H1 (cell line): ENCODE measurements around the gene FUT6. TPM values are rescaled to one million over a fixed set of nuclear protein-coding genes. Genes with fewer than 3 reads are reported as not detected.

Experiments
- CTCF ChIA-PET: fragments of 300-600 bp; sonication (Branson Sonifier 250); formaldehyde crosslinking; loops from one replicate; lab custom pipeline; 2021; ENCODE audit not compliant: partially characterized antibody; lab: Charles Lee
- POLR2A ChIA-PET: fragments of 300-600 bp; sonication (Branson Sonifier 250); formaldehyde crosslinking; loops from one replicate; lab custom pipeline; 2021; ENCODE audit warnings: inconsistent platforms; ENCODE audit not compliant: partially characterized antibody; lab: Charles Lee
- DNase-seq, 2 experiments: peaks; one replicate each; pipeline versions ENCODE4 v3.0.0 to v3.0.0-alpha.2; 2010 to 2022; ENCODE audit warnings: low spot score in 2 of 2, low read depth in 1 of 2, mixed read lengths in 1 of 2
- FAIRE-seq: peaks from 2 replicates; lab custom pipeline; 2011; peaks lifted over from hg19 to GRCh38; lab: Jason Lieb, UNC
- H2AFZ ChIP-seq: 2 replicates; pipeline ENCODE4 v1.8.1; 2012; ENCODE audit warnings: low read length, inconsistent platforms
- H2AK5ac ChIP-seq: 2 replicates; pipeline ENCODE4 v1.6.1; 2013; ENCODE audit warnings: low read depth, low read length
- H2BK120ac ChIP-seq: replicated peaks from 2 replicates; pipeline ENCODE3; 2013; ENCODE audit warnings: low read depth, low read length, inconsistent platforms
- H2BK12ac ChIP-seq: 2 replicates; pipeline ENCODE4 v1.6.1; 2013; ENCODE audit warnings: low read depth, low read length
- H2BK15ac ChIP-seq: 2 replicates; pipeline ENCODE4 v1.6.1; 2013; ENCODE audit warnings: low read length
- H2BK20ac ChIP-seq: 2 replicates; pipeline ENCODE4 v1.6.1; 2013; ENCODE audit warnings: low read length
- H2BK5ac ChIP-seq: 2 replicates; pipeline ENCODE4 v1.6.1; 2013; ENCODE audit warnings: low read depth, low read length
- H3K14ac ChIP-seq: 2 replicates; pipeline ENCODE4 v1.6.1; 2013; ENCODE audit warnings: inconsistent platforms; ENCODE audit not compliant: insufficient read length
- H3K18ac ChIP-seq: 2 replicates; pipeline ENCODE4 v1.6.1; 2013; ENCODE audit warnings: low read length; ENCODE audit errors: extremely low read depth
- H3K23ac ChIP-seq: 2 replicates; pipeline ENCODE4 v1.6.1; 2013; ENCODE audit warnings: inconsistent platforms; ENCODE audit not compliant: insufficient read length
- H3K23me2 ChIP-seq: 2 replicates; pipeline ENCODE4 v1.6.1; 2013; ENCODE audit warnings: low read depth, low read length
- H3K27ac ChIP-seq: 2 replicates; pipeline ENCODE4 v1.6.1; 2011; ENCODE audit warnings: low read depth, low read length, inconsistent platforms
- H3K27me3 ChIP-seq, 4 experiments: replicated peaks in 1 of 4; 1 replicate in 1 of 4; 2 replicates in 3 of 4; pipeline versions ENCODE4 v1.6.1 to v1.8.1; 2011 to 2013; ENCODE audit warnings: low read length in 3 of 4, mild to moderate bottlenecking in 3 of 4, inconsistent platforms in 2 of 4, mixed read lengths in 2 of 4, moderate library complexity in 1 of 4; ENCODE audit not compliant: control insufficient read depth in 3 of 4, insufficient read depth in 3 of 4; ENCODE audit errors: extremely low read depth in 1 of 4
- H3K36me3 ChIP-seq, 4 experiments: 2 replicates each; pipeline versions ENCODE4 v1.6.1 to v1.8.1; 2011 to 2013; ENCODE audit warnings: mild to moderate bottlenecking in 4 of 4, low read length in 3 of 4, moderate library complexity in 2 of 4, control low read depth in 1 of 4, inconsistent platforms in 1 of 4; ENCODE audit not compliant: insufficient read depth in 4 of 4, control insufficient read depth in 2 of 4
- H3K4ac ChIP-seq: replicated peaks from 2 replicates; pipeline ENCODE3; 2013; ENCODE audit warnings: low read length, low read depth, mixed read lengths, inconsistent platforms; ENCODE audit not compliant: insufficient read length
- H3K4me1 ChIP-seq, 4 experiments: replicated peaks in 1 of 4; 1 replicate in 1 of 4; 2 replicates in 3 of 4; pipeline versions ENCODE4 v1.6.1 to v1.8.1; 2011 to 2013; ENCODE audit warnings: low read length in 3 of 4, inconsistent platforms in 2 of 4, mixed read lengths in 1 of 4; ENCODE audit not compliant: insufficient read depth in 4 of 4, control insufficient read depth in 3 of 4
- H3K4me2 ChIP-seq, 2 experiments: 2 replicates each; pipeline versions ENCODE4 v1.6.1 to v1.8.1; 2011 to 2013; ENCODE audit warnings: low read depth in 2 of 2, low read length in 2 of 2, control low read depth in 1 of 2, inconsistent platforms in 1 of 2, mild to moderate bottlenecking in 1 of 2; ENCODE audit not compliant: insufficient read depth in 1 of 2
- H3K4me3 ChIP-seq, 4 experiments: fragments of 200-600, 300-600 bp in 1 of 4; sonication (generic), shearing (Covaris generic), sonication (Bioruptor Twin) in 1 of 4; 2 replicates each; pipeline versions ENCODE4 v1.5.1 to v1.8.1; 2011 to 2016; ENCODE audit warnings: low read length in 4 of 4, low read depth in 3 of 4, control low read depth in 2 of 4, inconsistent platforms in 2 of 4, mild to moderate bottlenecking in 2 of 4, mixed read lengths in 1 of 4, moderate library complexity in 1 of 4; ENCODE audit not compliant: insufficient read depth in 2 of 4; ENCODE audit errors: extremely low read depth in 1 of 4
- H3K56ac ChIP-seq: replicated peaks from 2 replicates; pipeline ENCODE3; 2013; ENCODE audit warnings: low read depth, mild to moderate bottlenecking, mixed read lengths, low read length, inconsistent platforms; ENCODE audit not compliant: insufficient read length
- H3K79me1 ChIP-seq: 2 replicates; pipeline ENCODE4 v1.6.1; 2013; ENCODE audit warnings: low read depth, low read length, control low read depth
- H3K79me2 ChIP-seq, 2 experiments: 2 replicates each; pipeline versions ENCODE4 v1.6.1 to v1.8.1; 2012 to 2013; ENCODE audit warnings: low read length in 2 of 2, mild to moderate bottlenecking in 2 of 2, inconsistent platforms in 1 of 2; ENCODE audit not compliant: insufficient read depth in 2 of 2, control insufficient read depth in 1 of 2
- H3K9ac ChIP-seq, 4 experiments: replicated peaks in 1 of 4; 1 replicate in 1 of 4; 2 replicates in 3 of 4; pipeline versions ENCODE4 v1.6.1 to v1.8.1; 2011 to 2013; ENCODE audit warnings: low read depth in 3 of 4, low read length in 3 of 4, control low read depth in 2 of 4, mild to moderate bottlenecking in 2 of 4, moderate library complexity in 2 of 4, inconsistent platforms in 1 of 4; ENCODE audit errors: extremely low read depth in 1 of 4
- H3K9me3 ChIP-seq, 2 experiments: 2 replicates each; pipeline versions ENCODE4 v1.6.1 to v1.8.1; 2012 to 2013; ENCODE audit warnings: mild to moderate bottlenecking in 2 of 2, moderate library complexity in 2 of 2, control low read depth in 1 of 2, inconsistent platforms in 1 of 2, low read depth in 1 of 2, low read length in 1 of 2, mixed read lengths in 1 of 2; ENCODE audit not compliant: insufficient read depth in 2 of 2
- H4K20me1 ChIP-seq, 2 experiments: replicated peaks in 1 of 2; 2 replicates each; pipeline versions ENCODE3 to v1.8.1; 2011 to 2013; ENCODE audit warnings: inconsistent platforms in 2 of 2, low read length in 2 of 2, mild to moderate bottlenecking in 1 of 2; ENCODE audit not compliant: insufficient read depth in 2 of 2, control insufficient read depth in 1 of 2
- H4K5ac ChIP-seq: 2 replicates; pipeline ENCODE4 v1.6.1; 2013; ENCODE audit warnings: low read length, low read depth, mixed read lengths, inconsistent platforms; ENCODE audit not compliant: insufficient read length
- H4K8ac ChIP-seq: 2 replicates; pipeline ENCODE4 v1.8.0; 2013; ENCODE audit warnings: mild to moderate bottlenecking, moderate library complexity, low read length, inconsistent platforms; ENCODE audit not compliant: insufficient read depth; ENCODE audit errors: extremely low read depth
- H4K91ac ChIP-seq: replicated peaks from 2 replicates; pipeline ENCODE3; 2013; ENCODE audit warnings: low read length, mixed read lengths, inconsistent platforms; ENCODE audit not compliant: insufficient read length
- POLR2A ChIP-seq, 2 experiments: IDR thresholded peaks; 1 replicate in 1 of 2; 2 replicates in 1 of 2; pipeline ENCODE4 v1.6.1; 2011; ENCODE audit warnings: low read depth in 2 of 2, low read length in 2 of 2, mild to moderate bottlenecking in 2 of 2; ENCODE audit errors: control extremely low read depth in 1 of 2
- RXRA ChIP-seq: IDR thresholded peaks from 2 replicates; pipeline ENCODE4 v1.6.1; 2011; ENCODE audit warnings: low read depth, mild to moderate bottlenecking, low read length, moderate library complexity; ENCODE audit not compliant: insufficient read depth
- WGBS, 2 experiments: shearing (Covaris generic) in 1 of 2; methylation state at CpG; one replicate each; pipeline versions ENCODE4 v1.1.6 to v1.1.7; 2013 to 2015; ENCODE audit warnings: low lambda C conversion rate in 2 of 2, mixed read lengths in 2 of 2, inconsistent platforms in 1 of 2, low coverage in 1 of 2, missing lambda C conversion rate in 1 of 2; ENCODE audit not compliant: insufficient replicate concordance in 2 of 2, insufficient coverage in 1 of 2, insufficient read length in 1 of 2; ENCODE audit errors: extremely low coverage in 1 of 2, missing lambda C conversion rate in 1 of 2; 5-methylcytosine and 5-hydroxymethylcytosine counted together
- polyA plus RNA-seq, 7 experiments: library from polyadenylated mRNA; depleted of rRNA in 3 of 7; stranded (reverse) in 5 of 7; unstranded in 2 of 7; fragments of >200 nt in 5 of 7; fragments of 200-250 nt in 2 of 7; gene quantifications; 1 replicate in 5 of 7; 2 replicates in 1 of 7; 4 replicates in 1 of 7; pipeline versions ENCODE4 v1.2.1 to v1.2.3, GENCODE V29; 2011 to 2013; ENCODE audit warnings: missing spikeins in 2 of 7, mixed read lengths in 2 of 7
- total RNA-seq: library from RNA; stranded (reverse); fragmentation: NEBNext Ultra II Directional; extraction: Animal tissue kit (Norgen Biotek cat#: 25700); gene quantifications from 2 replicates; pipeline ENCODE4 v1.2.1, GENCODE V29; 2021

Gene FUT6
- total and polyA plus RNA-seq, 2 of the 8 experiments (the other 6 are each of a cell fraction or from before 2014, with no cell fraction given): not detected

DNA sequence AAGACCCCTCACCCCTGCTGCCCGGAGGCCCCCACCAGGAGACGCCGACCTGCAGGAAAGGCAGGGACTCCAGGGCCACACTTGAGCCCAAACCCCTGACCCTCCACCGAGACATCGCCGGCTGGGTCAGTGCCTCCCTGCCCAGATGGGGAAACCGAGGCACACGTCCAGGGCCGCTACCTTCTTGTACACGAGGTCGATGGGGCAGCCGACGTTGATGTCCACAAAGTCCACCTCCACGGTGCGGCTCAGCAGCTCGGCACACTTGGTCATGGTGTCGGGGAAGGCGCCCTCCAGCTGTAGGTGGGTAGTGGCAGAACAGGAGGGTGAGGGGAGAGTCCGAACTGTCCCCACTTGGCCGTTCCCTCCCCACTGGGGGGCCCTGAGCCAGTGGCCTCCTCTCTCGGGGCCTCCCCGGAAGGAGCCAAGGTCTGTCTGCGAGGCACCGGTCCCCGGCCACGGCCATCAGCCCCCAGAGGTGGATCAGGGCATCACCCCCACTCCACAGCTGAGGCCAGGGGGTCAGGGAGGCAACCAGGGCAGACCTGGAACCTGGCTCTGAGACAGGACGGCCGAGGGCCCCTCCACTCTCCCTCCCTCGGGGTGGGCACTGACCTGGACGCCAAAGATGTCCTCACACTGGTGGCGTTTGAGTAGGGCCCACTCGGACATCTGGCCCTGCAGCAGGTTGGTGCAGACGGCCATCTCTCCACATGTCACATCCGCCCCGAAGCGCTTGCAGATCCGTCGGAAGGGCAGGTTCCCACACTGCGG is 51.9 kb downstream of the FUT6 start:
- TF ChIP-seq POLR2A (IDR thresholded peaks at IDR 0.05; ENCODE audit: control extremely low read depth in 1 of 2, low read depth in 2 of 2, low read length in 2 of 2) (peak in 1 of 2 experiments; percentile 33; a peak in 1 of 3 replicates), RXRA (no peak)
- 94% methylated on average over 38 of the region's 39 CpGs; no CpG with 5 or more reads in 1 of the 2 experiments for WGBS, 2 experiments
- FAIRE-seq (no peak), DNase-seq (no peak)
- Histone ChIP-seq H2AFZ (no peak overlapping the region), H3K23ac (no peak overlapping the region), H4K91ac (no peak overlapping the region), H2BK12ac (no peak overlapping the region), H4K20me1 (peaks cover 0 to 10% of the 10 kb centered on the region in 2 experiments), H4K5ac (no peak overlapping the region), H4K8ac (peak overlapping the region; percentile 46; the same call in 1 of the 2 replicates), H3K79me2 (no peaks in the 10 kb centered on the region), H3K56ac (no peak overlapping the region), H3K36me3 (peaks cover 20 to 42% (median 34%) of the 10 kb centered on the region in 4 experiments), H3K9ac (no peak overlapping the region), H2BK15ac (no peak overlapping the region), H3K27me3 (no peaks in the 10 kb centered on the region), H3K4me1 (no peaks in the 10 kb centered on the region; a peak in 1 of 7 replicates), H2BK120ac (no peak overlapping the region), H3K4me3 (no peak overlapping the region), H3K27ac (no peak overlapping the region), H3K18ac (no peak overlapping the region), H2BK20ac (no peak overlapping the region), H3K14ac (no peak overlapping the region), H3K23me2 (peaks cover 3% of the 10 kb centered on the region; the same call in 1 of the 2 replicates), H3K4me2 (no peak overlapping the region), H3K9me3 (no peaks in the 10 kb centered on the region), H2AK5ac (no peak overlapping the region), H3K79me1 (peaks cover 5% of the 10 kb centered on the region; the same call in 1 of the 2 replicates), H3K4ac (no peak overlapping the region), H2BK5ac (no peak overlapping the region)
- CTCF ChIA-PET: interaction anchor here (2.7 kb wide), 1 partner anchor 13 kb away, joined by 9 read pairs; no protein-coding TSS in a partner anchor
- POLR2A ChIA-PET: interaction anchor here (3.6 to 4.5 kb wide), 3 partner anchors 8 to 96 kb away, joined by 18 to 32 read pairs (median 21); no protein-coding TSS in a partner anchor
